Effector CD8-positive, alpha-beta T cell (primary cell): ENCODE data around the gene TTBK1.

Experiments
- DNase-seq: peaks from one replicate; lab custom pipeline; 2025; lab: John Stamatoyannopoulos, UW

Gene TTBK1

GRCh38 chr6:43255408-43256054, 12.2 kb downstream of the TTBK1 start:
- no peak for DNase-seq

DNA sequence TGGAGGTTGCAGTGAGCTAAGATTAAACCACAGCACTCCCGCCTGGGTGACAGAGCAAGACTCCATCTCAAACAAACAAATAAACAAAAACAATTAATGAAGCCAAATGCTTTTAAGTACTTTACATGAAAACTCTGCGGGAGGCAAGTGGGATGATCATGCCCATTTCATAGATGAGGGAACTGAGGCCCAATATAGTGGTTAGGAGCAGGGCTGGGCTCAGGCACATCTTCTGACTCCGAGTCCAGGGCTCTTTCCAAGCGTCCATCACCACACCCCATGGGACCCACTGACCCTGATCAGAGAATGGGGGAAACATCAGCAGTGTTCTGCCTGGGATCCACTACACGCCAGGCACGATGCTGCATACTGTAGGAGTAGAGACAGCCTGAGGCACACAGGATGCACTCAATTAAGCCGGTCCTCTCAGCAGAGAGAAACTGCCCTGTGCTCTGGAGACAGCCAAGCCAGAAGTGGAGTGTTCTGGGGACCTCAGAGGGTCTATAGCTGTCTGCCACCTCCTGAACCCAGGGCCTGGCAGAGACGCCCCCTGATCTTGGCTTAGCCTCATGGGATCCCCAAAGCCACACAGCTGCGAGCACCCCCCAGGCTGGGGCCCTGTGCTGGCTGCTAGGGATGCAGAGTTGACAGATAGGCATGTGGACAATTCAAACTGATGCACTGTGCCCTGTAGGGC, 13.5 kb downstream of the TTBK1 start:
- DNase-seq = no peak

- DNase-seq = no peak
These were observed 14.3 kb downstream of the TTBK1 start for GRCh38 chr6:43257367-43258145.

DNA sequence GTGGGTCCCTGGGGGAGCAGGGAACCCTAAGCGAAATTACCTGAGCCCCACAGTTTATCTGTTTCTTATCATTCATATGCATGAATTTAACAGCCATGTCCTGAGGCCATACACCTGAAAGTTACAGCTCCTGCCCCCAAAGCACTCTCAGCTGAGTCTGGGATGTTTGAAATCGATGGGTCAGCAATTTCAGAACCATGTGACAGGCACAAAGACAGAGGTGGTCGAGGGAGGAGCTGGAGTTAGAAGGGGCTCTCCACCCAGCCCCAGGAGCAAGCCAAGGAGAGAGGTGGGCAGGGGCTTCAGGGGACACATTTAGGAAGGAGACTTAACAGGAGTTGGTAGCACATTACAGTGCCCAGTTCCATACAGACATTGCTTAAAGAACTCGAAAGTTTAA, 14.9 kb downstream of the TTBK1 start:
- no peak for DNase-seq

DNA sequence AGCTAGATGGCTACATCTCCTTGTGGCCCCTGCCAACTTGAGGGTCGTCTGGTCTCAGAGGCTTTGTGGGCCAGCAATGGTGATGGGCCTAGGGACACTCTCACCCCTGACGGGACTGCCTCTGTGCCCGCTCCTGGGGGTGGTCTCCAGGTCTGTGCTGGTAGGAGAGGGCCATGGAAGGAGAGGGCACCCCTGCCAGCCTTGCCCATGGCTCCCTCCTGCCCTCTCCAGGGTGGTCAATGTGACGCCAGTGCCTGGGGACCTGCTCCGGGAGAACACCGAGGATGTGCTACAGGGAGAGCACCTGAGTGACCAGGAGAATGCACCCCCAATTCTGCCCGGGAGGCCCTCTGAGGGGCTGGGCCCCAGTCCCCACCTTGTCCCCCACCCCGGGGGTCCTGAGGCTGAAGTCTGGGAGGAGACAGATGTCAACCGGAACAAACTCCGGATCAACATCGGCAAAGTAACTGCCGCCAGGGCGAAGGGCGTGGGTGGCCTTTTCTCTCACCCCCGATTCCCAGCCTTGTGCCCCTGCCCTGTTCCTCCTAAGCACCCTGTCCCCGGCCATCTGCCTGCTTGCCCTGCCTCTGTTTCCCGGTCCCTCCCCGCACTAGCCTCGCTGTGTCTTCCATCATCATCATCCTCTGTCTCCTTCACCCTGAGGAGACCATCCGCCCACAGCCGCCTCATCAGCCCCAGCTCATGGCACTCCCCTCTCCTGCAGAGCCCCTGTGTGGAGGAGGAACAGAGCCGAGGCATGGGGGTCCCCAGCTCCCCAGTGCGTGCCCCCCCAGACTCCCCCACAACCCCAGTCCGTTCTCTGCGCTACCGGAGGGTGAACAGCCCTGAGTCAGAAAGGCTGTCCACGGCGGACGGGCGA, 15.8 kb downstream of the TTBK1 start:
- no peak for DNase-seq

GRCh38 chr6:43260791-43261190, 17.5 kb downstream of the TTBK1 start:
- no peak for DNase-seq

- no peak for DNase-seq
These were observed 17.9 kb downstream of the TTBK1 start for GRCh38 chr6:43261198-43261597.

DNA sequence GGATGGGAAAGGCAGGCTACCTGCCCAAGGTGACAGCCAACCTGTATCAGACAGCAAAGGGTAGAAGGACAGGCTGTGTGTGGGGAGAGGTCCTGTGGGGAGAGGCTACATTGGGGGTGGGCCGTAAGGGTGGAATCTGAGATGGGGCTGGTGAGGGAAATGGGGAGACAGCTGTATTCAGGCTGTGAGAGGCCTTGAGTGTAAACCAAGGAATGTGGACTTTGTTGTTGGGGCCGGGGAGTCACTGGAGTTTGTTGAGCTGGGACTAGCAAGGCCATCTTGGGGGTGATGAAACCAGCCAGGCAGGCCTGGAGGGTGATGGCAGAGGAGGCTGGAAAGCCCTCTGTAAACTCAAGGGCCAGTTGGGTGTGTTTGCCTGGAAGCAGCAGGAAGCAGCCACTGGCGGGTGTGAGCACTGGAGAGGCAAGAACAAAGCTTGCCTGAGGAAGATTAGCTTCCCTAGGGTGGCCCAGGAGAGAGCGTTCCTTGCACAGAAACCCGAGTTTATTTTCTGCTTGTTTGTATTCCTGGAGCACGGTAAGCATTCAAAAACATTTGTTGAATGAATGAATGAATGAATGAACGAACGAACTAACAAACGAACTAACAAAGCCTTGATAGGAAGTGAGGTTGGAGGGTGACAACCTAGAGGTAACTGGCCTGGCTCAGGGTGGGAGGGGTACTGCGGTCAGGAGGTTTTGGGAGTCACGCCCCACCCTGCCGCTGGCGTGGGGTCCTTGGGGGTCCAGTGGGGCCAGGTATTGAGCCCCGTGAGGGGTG, 18.9 kb downstream of the TTBK1 start:
- DNase-seq = no peak

DNA sequence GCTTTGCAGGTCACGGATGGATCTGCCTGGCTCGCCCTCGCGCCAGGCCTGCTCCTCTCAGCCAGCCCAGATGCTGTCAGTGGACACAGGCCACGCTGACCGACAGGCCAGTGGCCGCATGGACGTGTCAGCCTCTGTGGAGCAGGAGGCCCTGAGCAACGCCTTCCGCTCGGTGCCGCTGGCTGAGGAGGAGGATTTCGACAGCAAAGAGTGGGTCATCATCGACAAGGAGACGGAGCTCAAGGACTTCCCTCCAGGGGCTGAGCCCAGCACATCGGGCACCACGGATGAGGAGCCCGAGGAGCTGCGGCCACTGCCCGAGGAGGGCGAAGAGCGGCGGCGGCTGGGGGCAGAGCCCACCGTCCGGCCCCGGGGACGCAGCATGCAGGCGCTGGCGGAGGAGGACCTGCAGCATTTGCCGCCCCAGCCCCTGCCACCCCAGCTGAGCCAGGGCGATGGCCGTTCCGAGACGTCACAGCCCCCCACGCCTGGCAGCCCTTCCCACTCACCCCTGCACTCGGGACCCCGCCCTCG, 19.6 kb downstream of the TTBK1 start:
- no peak for DNase-seq

GRCh38 chr6:43263314-43264178, 20.3 kb downstream of the TTBK1 start:
- DNase-seq = peak; percentile 46

DNA sequence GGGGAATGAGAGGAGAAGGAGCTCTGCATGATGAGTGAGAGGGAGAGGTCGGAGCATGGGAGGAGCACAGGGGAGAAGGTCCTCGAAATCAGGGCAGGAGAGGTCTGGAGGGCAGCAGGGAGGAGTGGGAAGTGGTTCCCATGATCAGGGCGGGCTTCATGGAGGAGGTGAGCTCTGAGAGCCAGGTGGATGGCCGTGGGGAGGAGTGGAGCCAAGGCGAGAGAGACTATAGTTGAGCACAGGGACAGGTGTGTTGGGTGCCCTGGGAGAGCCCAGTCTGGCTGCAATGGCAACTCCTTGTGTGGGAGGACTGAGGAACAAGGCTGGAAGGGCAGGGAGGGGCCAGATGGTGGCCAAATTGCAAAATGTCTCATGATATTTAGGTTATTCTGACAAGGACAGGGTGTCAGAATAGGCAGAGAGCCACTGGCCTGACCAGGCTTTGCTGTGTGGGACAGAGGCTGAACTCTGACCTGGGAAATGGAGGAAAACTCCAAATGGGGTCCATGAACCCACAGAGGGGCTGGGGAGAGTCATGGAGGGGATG, 21.4 kb downstream of the TTBK1 start:
- DNase-seq = no peak

GRCh38 chr6:43265564-43265963, 22.3 kb downstream of the TTBK1 start:
- no peak for DNase-seq

DNA sequence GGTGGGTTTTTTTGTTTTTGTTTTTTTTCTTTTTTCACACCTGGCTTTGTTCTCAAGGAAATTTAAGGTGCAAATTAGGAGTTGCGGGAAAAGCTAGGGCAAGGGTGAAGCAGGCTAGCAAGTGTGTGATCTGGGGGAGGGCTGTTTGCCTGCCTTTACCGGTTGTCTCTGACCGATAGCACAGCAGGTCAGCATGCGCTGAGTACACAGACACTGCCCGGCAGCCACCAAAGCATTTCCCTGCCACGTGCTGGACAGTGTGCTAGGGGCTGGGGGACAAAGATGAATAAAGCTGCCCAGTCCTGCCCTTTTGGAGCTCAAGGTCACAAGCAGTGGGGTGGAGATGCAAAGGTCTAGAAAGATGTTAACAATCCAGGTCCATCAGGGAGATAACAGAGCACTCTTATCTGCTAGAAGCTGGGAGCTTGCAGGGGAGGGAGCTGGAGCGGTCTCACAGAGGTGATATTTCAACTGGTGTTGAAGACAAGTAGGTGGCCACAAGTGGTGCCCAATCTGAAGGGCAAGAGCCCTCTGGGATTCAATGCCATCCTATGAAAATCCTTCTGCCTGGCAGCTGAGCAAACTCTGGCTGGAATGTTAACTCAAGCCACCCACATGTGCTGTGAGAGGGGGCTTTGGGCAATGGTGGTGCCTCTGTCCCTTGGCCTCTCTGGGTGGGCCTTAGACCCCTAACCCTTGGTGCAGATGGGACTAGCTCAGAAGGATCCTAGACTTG, 24.5 kb downstream of the TTBK1 start:
- DNase-seq = no peak

DNA sequence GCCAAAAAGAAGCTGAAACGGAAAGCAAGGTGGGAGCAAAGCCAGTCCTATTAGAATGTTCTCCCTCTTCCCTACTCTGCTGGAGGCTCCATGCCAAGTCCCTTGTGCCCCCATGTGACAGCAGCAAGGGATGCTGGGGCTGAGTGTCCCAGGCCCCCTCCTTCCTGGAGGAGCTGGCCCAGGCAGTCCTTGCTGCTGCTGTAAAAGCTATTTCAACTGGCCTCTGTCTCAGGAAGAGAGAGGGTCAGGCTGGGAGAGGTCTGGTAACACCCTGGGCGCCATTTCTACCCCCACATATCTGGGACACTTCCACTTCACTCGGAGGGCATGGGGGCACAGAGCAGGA, 25.0 kb downstream of the TTBK1 start:
- no peak for DNase-seq

DNA sequence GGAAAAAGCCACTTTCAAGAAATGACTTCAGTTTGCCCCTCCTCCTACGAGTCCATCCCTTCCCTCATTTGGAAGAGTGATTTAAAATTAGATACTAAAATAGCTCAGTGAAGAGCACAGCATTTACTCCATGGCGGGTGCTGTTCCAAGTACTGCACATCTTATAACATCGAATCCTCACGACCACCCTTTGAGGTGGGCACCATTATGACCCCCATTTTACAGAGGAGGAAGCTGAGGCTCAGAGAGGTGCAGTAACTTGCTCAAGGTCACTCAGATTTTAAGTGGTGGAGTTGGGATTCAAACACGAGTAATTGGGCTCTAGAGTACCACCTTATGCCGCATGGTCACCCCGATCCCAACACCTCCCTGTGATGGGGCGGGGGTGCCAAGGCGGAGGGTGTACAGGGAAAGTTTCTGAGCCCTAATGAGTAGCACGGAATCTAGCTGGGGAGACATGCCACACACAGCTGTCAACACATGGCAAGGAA, 25.5 kb downstream of the TTBK1 start:
- DNase-seq = no peak

DNA sequence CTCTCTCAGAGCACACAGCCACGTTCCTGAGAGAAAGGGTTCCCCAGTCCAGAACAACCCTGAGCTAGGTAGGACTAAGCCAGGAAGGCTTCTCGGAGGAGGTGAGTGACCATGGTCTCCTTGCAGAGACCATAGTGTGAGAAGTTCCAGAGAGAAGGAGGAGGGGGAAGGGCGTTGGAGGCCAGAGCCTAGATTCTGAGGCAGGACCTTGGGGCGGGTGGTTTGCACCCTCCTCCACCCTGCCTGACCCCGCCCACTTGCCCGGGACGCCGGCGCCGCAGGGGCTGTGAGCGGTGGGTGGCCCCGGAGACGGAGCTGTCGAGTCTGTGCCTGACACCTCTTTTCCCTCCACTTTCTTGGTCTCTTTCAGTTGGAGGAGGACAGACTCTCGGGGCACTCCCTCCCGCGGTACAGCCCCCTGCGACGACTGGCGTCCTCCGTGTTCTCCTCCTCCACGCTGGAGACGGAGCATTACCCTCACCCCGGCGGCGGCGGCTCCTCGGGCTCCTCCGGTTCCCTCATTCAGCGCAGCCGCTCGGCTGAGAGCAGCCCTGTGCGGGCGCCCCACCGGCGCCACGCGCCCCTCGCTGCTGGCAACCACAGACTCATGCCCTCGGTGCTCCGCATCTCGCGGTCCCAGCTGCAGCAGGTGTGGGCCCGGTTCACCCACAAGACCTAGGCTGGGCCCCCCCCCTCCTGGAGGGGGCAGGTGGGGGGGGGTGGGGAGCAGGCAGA, 26.2 kb downstream of the TTBK1 start:
- DNase-seq = peak; percentile 20

DNA sequence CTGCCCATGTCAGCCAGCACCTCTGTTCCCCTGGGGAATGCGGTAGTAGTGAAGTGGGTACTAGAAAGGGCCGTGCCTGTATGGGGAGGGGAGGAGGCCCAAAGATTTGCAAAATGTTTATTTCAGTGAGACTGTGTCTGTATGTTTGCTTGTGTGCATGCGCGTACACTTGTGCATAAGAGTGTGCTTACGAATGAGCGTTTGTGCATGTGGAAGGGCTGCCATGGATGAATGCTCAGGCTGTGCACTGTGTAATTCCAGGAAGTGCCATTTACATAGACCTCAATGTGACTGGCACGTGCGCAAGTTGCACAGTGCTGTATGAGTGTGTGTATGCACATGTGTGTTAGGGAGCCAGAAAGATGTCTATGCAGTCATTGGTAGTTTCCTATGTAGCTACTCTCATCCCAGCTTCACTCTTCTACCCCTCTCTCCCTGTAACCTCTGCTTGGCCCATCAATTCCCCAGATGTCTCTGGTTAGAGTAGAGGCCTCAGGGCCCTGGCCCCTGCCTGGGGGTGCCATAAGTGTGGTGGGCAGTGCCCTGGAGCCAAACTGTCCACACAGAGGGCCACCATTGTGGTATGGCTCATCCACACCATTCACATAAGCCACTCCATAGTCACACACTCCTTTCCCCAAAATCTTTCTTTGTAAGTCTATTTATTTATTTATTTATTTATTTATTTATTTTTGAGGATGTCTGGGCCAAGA, 28.0 kb downstream of the TTBK1 start:
- DNase-seq = no peak

DNA sequence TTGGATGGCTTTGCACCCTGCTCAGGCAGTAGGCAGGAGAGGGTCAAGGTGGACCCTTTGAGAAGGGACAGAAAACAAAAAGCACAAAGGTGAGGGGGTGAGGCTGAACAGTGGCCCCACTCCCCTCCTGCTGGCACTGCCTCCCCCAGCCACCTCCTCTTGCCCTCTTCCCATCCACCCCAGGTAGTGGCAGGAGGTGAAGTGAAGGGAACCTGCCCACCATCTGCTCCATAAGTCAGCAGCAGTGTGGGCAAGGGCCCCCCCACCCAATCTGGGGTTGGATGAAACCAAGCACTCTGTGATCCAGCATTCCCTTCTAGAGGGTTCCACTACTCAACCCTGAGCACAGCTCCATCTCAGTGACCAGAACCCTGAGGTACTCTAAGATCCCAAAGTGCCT, 28.7 kb downstream of the TTBK1 start:
- no peak for DNase-seq
